Medulla oblongata (tissue), 1 donor: ENCODE measurements around the gene WDR70.
A peak's percentile ranks its signal among the peaks of the same experiment; 100 is the strongest.
"Not testable (repeated sequence)": the region's sequence is repeated elsewhere in the genome, so short reads cannot be mapped to it uniquely, and the experiment has no call there.

ENCODE experiments used
- DNase-seq: peaks from one replicate; pipeline ENCODE4 v3.0.0-alpha.2; 2015; ENCODE audit errors: extremely low spot score

The WDR70 gene

GRCh38 chr5:37757980-37758582, 379.0 kb downstream of the WDR70 start:
- DNase-seq: no peak

DNA sequence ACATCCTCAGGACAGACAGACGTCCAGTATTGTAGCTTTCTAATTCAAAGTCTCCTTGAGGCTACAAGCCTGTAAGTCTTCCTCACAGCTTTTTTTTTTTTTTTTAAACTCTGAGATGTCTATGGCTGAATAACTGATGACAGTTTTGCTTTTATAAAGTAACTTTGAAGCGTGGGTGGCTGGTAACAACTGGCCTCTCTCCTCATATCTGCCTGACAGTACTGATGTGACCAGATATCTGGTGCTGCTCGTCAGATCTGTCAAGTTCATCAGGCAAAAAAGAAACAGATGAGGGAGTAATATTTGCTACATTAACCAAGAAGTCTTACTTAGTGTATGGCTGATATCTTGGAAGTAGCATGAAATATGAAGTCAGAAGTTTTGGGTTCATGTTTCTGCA, 388.1 kb downstream of the WDR70 start:
- DNase-seq: no peak

- DNase-seq: peak; percentile 73
These were observed 388.8 kb downstream of the WDR70 start for GRCh38 chr5:37767961-37768360.

DNA sequence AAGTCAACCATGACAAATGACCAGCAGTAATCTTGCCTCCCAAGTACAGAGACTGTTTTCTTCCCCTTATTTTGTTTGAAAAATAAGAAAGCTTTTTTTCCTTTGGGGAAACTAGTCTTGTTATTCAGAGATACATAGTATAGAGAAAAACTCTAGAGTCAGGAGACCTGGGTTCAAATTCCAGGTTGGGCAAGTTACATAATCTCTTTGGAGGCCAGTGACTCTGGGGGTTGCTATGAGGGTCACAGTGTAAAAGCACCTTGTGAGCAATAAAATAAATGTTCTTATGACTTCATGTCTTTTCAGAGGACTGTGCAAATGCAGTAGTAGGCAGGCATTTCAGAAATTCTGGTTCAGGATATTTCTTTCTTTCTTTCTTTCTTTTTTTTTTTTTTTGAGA, 389.3 kb downstream of the WDR70 start:
- DNase-seq: no peak

DNA sequence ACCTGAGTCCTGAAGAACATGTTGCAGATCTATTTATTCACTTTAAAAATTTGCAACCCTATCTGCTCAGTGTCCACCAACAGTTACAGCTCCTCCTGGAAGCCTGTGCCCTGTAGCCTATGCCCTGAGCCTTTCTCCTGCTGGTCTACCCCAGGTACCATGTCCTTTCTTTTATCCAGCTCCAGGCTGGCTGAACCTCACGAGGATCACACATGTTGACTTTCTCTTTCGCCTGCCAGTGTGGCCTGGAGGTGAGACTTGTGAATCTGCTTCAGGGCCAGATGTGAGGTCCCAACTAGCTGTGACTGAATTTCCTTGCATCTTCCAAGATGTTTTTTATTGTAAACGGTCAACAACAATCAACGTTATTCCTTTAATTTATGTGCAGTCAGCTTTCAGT, 390.0 kb downstream of the WDR70 start:
- no peak for DNase-seq

GRCh38 chr5:37769840-37770239, 390.7 kb downstream of the WDR70 start:
- DNase-seq: no peak

- no peak for DNase-seq
These were observed 391.7 kb downstream of the WDR70 start for GRCh38 chr5:37770786-37771185.

GRCh38 chr5:37771203-37771611, 392.1 kb downstream of the WDR70 start:
- no peak for DNase-seq

DNA sequence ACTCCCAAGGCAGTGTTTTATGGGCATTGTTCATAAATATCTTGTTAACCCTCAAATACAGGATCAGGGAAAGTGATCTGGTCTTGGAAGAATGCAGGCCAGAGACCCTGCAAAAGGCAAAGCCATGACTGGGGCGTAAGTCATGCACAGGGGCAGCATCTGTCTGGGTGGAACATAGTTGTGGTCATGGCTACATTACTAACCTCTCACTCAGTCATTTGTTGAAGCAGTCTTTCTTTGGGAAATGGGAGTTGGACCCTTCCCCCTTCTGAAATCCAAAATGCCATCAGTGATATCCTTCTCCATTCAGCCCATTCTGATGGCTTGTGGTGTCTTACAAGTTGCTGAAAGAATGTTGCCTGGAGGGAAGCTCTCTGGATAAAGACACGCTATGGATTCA, 392.6 kb downstream of the WDR70 start:
- DNase-seq: no peak

DNA sequence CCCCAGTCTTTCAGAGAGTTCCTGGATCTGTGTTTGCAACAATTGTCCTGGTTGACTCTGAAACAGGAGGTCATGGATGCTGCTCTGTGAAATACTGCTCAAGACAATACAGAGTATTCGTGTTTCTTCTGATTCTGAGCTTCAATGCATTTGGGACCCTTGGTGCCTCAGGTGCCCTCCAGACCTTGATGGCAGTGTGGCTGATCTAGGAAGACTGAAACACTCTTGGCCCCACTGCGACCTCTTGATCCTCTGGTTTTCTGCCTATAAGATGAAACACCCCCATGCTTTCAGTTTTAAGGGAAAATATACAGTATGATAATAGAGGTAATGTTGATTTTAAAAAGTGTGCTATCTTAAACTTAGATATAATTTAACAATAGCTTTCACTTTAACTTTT, 393.1 kb downstream of the WDR70 start:
- DNase-seq: no peak

GRCh38 chr5:37773809-37774208, 394.7 kb downstream of the WDR70 start:
- no peak for DNase-seq

GRCh38 chr5:37774912-37775483, 395.9 kb downstream of the WDR70 start:
- DNase-seq: no peak

GRCh38 chr5:37776826-37777225, 397.7 kb downstream of the WDR70 start:
- DNase-seq: no peak

GRCh38 chr5:37777432-37778130, 398.5 kb downstream of the WDR70 start:
- no peak for DNase-seq

GRCh38 chr5:37781409-37781808, 402.3 kb downstream of the WDR70 start:
- DNase-seq: not testable (repeated sequence)

DNA sequence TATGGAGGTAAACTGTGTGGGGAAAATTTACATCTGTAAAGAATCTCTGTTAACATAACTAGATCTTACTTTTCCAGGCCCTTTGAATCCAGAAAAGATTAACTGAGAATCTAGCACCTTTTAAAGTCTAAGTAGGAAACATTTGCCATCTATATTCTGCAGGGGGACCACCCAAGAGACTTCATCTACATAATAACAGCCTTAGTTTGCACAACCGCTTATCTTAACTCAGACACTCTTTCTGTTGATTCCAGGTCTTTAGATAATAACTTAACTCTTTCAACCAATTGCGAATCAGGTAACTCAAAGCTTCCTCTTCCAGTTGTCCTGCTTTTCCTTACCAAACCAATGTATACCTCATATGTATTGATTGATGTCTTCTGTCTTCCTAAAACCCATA, 407.3 kb downstream of the WDR70 start:
- no peak for DNase-seq

DNA sequence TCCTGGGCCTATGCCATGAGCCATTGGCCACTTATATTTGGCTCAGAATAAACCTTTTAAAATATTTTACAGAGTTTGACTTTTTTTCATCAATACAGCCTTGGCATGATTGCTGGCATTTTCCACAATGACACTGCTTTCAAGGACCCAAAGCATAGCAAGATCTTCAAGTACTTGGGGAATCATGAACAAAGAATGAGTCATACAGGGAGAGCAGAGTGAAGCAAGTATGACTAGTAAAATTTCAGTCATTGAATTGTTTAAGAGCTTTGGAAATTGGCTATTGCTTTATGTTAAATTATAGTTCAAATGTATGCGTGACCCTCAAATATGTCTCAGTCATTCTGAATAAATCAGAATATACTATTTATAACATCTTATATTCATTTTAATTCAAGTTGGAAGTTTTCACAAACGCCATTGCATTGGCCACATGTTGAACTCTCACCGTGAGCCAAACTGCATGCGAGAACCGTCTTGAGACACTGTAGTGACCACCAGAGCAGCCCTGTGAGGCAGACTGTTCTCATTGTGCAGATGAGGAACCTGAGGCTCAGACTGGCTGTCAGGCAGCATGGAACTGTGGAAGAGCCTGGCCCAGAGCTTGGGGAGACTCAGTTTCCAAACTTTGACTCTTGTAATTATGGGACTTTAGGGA, 407.9 kb downstream of the WDR70 start:
- DNase-seq: no peak

- no peak for DNase-seq
These were observed 408.6 kb downstream of the WDR70 start for GRCh38 chr5:37787742-37788141.

GRCh38 chr5:37789991-37790390, 410.9 kb downstream of the WDR70 start:
- DNase-seq: no peak

- no peak for DNase-seq
These were observed 412.2 kb downstream of the WDR70 start for GRCh38 chr5:37791321-37791720.

DNA sequence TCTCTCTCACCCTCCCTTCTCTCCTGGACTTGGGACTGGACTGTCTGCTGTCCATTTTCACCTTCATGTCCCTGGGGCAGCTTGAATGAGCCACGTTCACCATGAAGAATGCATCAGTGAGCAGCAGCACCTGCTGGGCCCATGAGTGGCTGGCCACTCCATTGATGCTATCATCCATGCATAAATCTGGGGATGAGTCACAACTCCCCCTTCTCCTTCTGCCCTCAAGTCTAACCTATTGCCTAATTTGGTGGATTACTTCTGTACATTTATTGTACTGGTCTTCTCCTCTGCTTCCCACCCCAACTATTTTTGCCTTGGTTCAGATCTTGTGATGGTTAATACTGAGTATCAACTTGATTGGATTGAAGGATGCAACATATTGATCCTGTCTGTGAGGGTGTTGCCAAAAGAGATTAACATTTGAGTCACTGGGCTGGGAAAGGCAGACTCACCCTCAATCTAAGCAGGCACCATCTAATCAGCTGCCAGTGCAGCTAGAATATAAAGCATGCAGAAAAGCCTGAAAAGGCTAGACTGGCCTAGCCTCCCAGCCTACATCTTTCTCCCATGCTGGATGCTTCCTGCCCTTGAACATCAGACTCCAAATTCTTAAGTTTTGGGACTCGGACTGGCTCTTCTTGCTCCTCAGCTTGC, 414.0 kb downstream of the WDR70 start:
- DNase-seq: no peak

- not testable (repeated sequence) for DNase-seq
These were observed 416.2 kb downstream of the WDR70 start for GRCh38 chr5:37795292-37795691.
